Measurements from ENCODE around the gene GON4L. TPM values are rescaled to one million over a fixed set of nuclear protein-coding genes. Genes with fewer than 3 reads are reported as not detected.

Gene GON4L
- total and polyA plus RNA-seq, 4 donors, result 16.2 to 61.4 (median 32.3) TPM

DNA sequence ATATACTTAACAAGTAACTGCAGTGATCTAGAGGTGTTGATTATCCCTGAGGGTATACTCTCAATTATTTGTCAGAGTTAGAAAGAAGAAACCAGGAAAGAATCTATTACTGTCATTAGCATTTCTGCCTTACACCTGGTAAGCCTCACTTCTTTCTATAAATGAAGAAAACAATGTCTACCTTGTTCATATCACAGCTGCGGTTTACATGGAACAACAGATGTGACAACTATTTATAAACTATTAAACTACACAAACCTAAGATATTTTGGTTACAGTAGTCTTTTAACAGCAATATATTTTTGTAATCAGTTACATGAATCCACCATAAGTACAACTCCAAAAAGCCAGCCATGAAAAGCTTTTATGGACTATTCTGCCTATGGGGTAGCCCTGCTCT, 40.7 kb downstream of the GON4L start:
- no peak overlapping the region for H3K27ac ChIP-seq (ENCODE audit: low read depth in 1 of 2, low read length in 1 of 2)
- peaks cover 20 to 33% (median 27%) of the 10 kb centered on the region in 4 donors for H3K36me3 ChIP-seq (ENCODE audit: control insufficient read depth in 4 of 4, insufficient read depth in 4 of 4, low read length in 4 of 4)
- no peak overlapping the region for H3K9ac ChIP-seq (ENCODE audit: insufficient read depth in 1 of 2, low read length in 2 of 2)
- H3K9me3 ChIP-seq (ENCODE audit: control insufficient read depth in 4 of 4, insufficient read depth in 3 of 4, low read length in 3 of 4), result no peaks in the 10 kb centered on the region
- no peak overlapping the region for H3K4me3 ChIP-seq
- WGBS, 2 donors, result 91 to 98% methylated on average over 1 of the region's 1 CpG
- TF ChIP-seq, protein P1, sequence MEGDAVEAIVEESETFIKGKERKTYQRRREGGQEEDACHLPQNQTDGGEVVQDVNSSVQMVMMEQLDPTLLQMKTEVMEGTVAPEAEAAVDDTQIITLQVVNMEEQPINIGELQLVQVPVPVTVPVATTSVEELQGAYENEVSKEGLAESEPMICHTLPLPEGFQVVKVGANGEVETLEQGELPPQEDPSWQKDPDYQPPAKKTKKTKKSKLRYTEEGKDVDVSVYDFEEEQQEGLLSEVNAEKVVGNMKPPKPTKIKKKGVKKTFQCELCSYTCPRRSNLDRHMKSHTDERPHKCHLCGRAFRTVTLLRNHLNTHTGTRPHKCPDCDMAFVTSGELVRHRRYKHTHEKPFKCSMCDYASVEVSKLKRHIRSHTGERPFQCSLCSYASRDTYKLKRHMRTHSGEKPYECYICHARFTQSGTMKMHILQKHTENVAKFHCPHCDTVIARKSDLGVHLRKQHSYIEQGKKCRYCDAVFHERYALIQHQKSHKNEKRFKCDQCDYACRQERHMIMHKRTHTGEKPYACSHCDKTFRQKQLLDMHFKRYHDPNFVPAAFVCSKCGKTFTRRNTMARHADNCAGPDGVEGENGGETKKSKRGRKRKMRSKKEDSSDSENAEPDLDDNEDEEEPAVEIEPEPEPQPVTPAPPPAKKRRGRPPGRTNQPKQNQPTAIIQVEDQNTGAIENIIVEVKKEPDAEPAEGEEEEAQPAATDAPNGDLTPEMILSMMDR (IDR thresholded peaks at IDR 0.05; ENCODE audit: control extremely low read depth, extremely low read depth), result no peak
- H3K4me1 ChIP-seq (ENCODE audit: control insufficient read depth in 5 of 5, insufficient read depth in 5 of 5, low read length in 5 of 5), result peaks cover 0 to under 1% (median 0%) of the 10 kb centered on the region in 5 donors
- ATAC-seq (ENCODE audit: insufficient read depth, low FRiP score), result no peak
- no peak for DNase-seq
- H3K27me3 ChIP-seq (ENCODE audit: control insufficient read depth in 3 of 3, insufficient read depth in 3 of 3, low read length in 2 of 3), result no peaks in the 10 kb centered on the region

DNA sequence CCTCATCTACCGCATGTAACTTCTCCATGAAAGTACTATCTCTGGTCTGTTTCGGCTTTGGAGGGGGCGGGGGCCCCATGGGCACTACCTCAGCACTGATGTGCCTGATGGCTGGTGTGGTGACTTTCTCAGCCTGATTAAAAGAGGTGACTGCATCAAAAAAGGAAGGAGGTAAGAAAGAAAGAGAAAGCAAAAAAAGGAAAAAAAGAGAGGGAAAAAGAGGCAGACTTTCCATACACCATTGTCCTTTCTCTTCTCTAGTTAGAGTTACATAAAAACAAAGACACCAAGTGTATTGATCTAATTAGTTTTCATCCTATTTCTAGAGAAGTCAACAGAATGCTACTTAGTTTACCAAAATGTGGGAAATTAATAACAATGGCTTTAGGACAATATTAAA, 43.3 kb downstream of the GON4L start:
- Histone ChIP-seq H3K27me3 (ENCODE audit: control insufficient read depth in 3 of 3, insufficient read depth in 3 of 3, low read length in 2 of 3) (no peaks in the 10 kb centered on the region), H3K4me3 (no peak overlapping the region), H3K27ac (ENCODE audit: low read depth in 1 of 2, low read length in 1 of 2) (no peak overlapping the region), H3K4me1 (ENCODE audit: control insufficient read depth in 5 of 5, insufficient read depth in 5 of 5, low read length in 5 of 5) (no peaks in the 10 kb centered on the region), H3K9ac (ENCODE audit: insufficient read depth in 1 of 2, low read length in 2 of 2) (no peak overlapping the region), H3K9me3 (ENCODE audit: control insufficient read depth in 4 of 4, insufficient read depth in 3 of 4, low read length in 3 of 4) (no peaks in the 10 kb centered on the region), H3K36me3 (ENCODE audit: control insufficient read depth in 4 of 4, insufficient read depth in 4 of 4, low read length in 4 of 4) (peaks cover 13 to 24% (median 22%) of the 10 kb centered on the region in 4 donors)
- DNase-seq (no peak), ATAC-seq (ENCODE audit: insufficient read depth, low FRiP score) (no peak)
- TF ChIP-seq, protein P1 (IDR thresholded peaks at IDR 0.05; ENCODE audit: control extremely low read depth, extremely low read depth), result no peak
- WGBS, 2 donors, result 87 to 89% methylated on average over 3 of the region's 3 CpGs

DNA sequence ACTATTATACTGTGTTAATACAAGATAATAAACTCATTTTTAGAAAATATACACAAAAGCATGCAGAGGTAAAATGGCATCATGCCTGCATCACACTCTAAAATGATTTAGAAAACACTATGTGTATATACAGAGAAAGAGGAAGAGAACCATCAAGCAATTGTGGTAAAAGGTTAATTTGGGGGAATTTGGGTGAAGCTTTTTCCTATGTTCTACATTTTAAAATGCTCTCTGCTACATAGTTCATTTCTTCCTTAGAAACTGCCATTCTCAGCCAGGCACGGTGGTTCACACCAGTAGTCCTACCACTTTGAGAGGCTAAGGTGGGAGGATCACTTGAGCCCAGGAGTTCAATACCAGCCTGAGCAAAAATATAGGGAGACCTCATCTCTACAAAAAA, 44.1 kb downstream of the GON4L start:
- TF ChIP-seq, protein P1 (IDR thresholded peaks at IDR 0.05; ENCODE audit: control extremely low read depth, extremely low read depth), result no peak
- H3K36me3 ChIP-seq (ENCODE audit: control insufficient read depth in 4 of 4, insufficient read depth in 4 of 4, low read length in 4 of 4), result peaks cover 13 to 24% (median 22%) of the 10 kb centered on the region in 4 donors
- ATAC-seq (ENCODE audit: insufficient read depth, low FRiP score) (no peak), DNase-seq (no peak)
- no peaks in the 10 kb centered on the region for H3K27me3 ChIP-seq (ENCODE audit: control insufficient read depth in 3 of 3, insufficient read depth in 3 of 3, low read length in 2 of 3)
- H3K27ac ChIP-seq (ENCODE audit: low read depth in 1 of 2, low read length in 1 of 2), result no peak overlapping the region
- H3K9me3 ChIP-seq (ENCODE audit: control insufficient read depth in 4 of 4, insufficient read depth in 3 of 4, low read length in 3 of 4), result no peaks in the 10 kb centered on the region
- H3K4me1 ChIP-seq (ENCODE audit: control insufficient read depth in 5 of 5, insufficient read depth in 5 of 5, low read length in 5 of 5), result no peaks in the 10 kb centered on the region
- no peak overlapping the region for H3K9ac ChIP-seq (ENCODE audit: insufficient read depth in 1 of 2, low read length in 2 of 2)
- no peak overlapping the region for H3K4me3 ChIP-seq
- 96 to 97% methylated on average over 1 of the region's 1 CpG for whole genome bisulfite sequencing, 2 donors

DNA sequence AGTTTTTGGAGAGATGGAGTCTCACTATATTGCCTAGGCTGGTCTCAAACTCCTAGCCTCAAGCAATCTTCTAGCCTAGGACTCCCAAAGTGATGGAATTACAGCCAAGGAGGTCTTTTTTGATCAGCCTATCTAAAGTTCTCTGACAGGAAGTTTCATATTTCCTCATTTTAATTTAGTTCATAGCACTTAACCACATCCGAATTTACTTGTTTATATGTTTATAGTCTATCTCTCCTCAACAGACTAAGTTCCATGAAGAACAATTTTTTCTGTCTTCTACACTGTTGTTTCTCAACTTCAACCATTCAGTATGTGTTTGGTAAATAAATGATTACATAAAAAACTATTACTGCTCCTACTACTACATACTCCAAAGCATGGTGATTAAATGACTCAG, 47.9 kb downstream of the GON4L start:
- WGBS, 2 donors, result 13 to 50% methylated on average over 1 of the region's 1 CpG
- DNase-seq, result no peak
- Histone ChIP-seq H3K9ac (ENCODE audit: insufficient read depth in 1 of 2, low read length in 2 of 2) (no peak overlapping the region), H3K36me3 (ENCODE audit: control insufficient read depth in 4 of 4, insufficient read depth in 4 of 4, low read length in 4 of 4) (peaks cover 14 to 32% (median 20%) of the 10 kb centered on the region in 4 donors), H3K4me3 (no peak overlapping the region), H3K4me1 (ENCODE audit: control insufficient read depth in 5 of 5, insufficient read depth in 5 of 5, low read length in 5 of 5) (no peaks in the 10 kb centered on the region), H3K27me3 (ENCODE audit: control insufficient read depth in 3 of 3, insufficient read depth in 3 of 3, low read length in 2 of 3) (no peaks in the 10 kb centered on the region), H3K27ac (ENCODE audit: low read depth in 1 of 2, low read length in 1 of 2) (no peak overlapping the region), H3K9me3 (ENCODE audit: control insufficient read depth in 4 of 4, insufficient read depth in 3 of 4, low read length in 3 of 4) (no peaks in the 10 kb centered on the region)
- TF ChIP-seq, protein P1 (IDR thresholded peaks at IDR 0.05; ENCODE audit: control extremely low read depth, extremely low read depth), result no peak
- no peak for ATAC-seq (ENCODE audit: insufficient read depth, low FRiP score)

Data from lung (tissue), 12 donors.